Activated T-cell treated with anti-CD3 and anti-CD28 coated beads, Interleukin-2, amount 50 U/mL, for 72 hours (primary cell): ENCODE results near the gene AKIP1. TPM values are rescaled to one million over a fixed set of nuclear protein-coding genes. Genes with fewer than 3 reads are reported as not detected.

Experiments used
- ATAC-seq, 2 donors: fragments of 150-1000 bp; cut with Tn5 transposase; replicated peaks in 1 of 2; 2 replicates each; pipeline ENCODE4 v1.10.0; 2021; ENCODE audit warnings: moderate library complexity in 2 of 2, mild to moderate bottlenecking in 1 of 2
- DNase-seq, 2 donors: peaks; one replicate each; pipeline ENCODE4 v3.0.0; 2021 to 2022; ENCODE audit warnings: mixed read lengths in 1 of 2
- H3K27ac Mint-ChIP-seq: one replicate; pipeline ENCODE4 v1.8.0; 2022; ENCODE audit warnings: mild to moderate bottlenecking, moderate library complexity, mixed read lengths
- H3K27me3 Mint-ChIP-seq: one replicate; pipeline ENCODE4 v1.8.0; 2022; ENCODE audit warnings: low read depth, mixed read lengths
- H3K36me3 Mint-ChIP-seq, 2 donors: one replicate each; pipeline ENCODE4 v1.8.0; 2022; ENCODE audit warnings: mixed read lengths in 2 of 2, mild to moderate bottlenecking in 1 of 2; ENCODE audit not compliant: insufficient read depth in 2 of 2
- H3K4me1 Mint-ChIP-seq: one replicate; pipeline ENCODE4 v1.8.0; 2022; ENCODE audit warnings: low read depth, mixed read lengths
- H3K4me3 Mint-ChIP-seq, 2 donors: one replicate each; pipeline ENCODE4 v1.8.0; 2022; ENCODE audit warnings: mild to moderate bottlenecking in 2 of 2, mixed read lengths in 2 of 2, moderate library complexity in 2 of 2
- H3K9me3 Mint-ChIP-seq, 2 donors: one replicate each; pipeline ENCODE4 v1.8.0; 2022; ENCODE audit warnings: mixed read lengths in 2 of 2
- total RNA-seq, 2 donors: library from RNA; stranded (reverse); gene quantifications; one replicate each; pipeline ENCODE4 v1.2.3, GENCODE V29; 2022

Gene AKIP1
- total RNA-seq, 2 donors from 2014 or later = 27.2 to 27.7 TPM

DNA sequence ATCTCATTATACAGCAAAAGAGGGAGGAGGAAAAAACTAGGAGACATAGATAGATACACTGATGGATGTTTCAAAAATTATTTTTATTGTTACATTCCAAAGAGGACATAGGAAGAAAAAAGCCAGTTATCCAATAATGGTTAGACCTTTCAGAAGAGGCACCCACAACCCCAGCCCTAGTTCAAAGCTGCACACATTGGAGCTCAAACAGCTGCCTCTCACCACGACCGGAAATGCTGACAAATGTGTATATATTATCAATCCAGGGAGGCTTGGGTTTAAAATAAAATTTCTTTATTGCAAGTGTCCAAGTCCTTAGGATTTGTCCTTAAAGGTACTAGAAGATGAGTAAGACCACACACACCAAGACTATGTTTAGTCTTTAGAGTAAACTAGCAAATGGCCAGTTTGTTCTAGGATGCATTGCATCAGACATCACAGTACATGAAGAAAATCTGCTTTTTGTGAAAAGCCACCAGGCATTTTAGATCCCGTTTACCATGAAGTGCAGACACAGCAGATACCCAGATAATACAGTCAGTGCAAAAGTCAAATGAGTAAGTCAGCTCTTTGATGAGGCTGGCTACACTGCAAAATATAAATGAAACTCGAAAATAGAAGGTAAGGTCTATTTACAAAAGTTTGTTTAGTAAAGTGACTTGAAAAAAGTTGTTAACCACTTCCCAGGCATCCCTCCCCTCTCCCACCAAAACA, 36.4 kb downstream of the AKIP1 start:
- Mint-ChIP-seq H3K27ac (no peak overlapping the region), H3K4me1 (no peaks in the 10 kb centered on the region), H3K36me3 (peaks cover 3 to 15% of the 10 kb centered on the region in 2 donors)

DNA sequence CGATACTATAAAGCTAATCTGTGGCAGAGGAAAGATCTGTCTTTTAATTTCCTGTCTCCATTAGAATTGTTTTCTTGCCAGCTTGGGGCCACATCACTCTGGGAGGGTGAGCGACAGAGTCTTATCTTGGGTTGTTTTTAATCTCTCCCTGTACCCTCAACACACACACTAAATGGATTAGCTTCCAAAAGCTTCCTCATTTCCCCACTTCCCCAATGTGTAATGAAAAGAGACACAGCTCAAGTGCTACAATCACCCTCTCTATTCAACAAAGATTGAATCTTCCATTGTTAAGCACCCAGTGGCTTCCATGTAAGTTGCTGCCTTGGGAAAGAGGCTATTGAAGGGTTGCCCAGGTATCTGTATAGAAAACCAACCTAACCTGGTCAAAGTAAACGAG, 37.9 kb downstream of the AKIP1 start:
- H3K9me3 Mint-ChIP-seq = no peaks in the 10 kb centered on the region
- DNase-seq = no peak
- no peak overlapping the region for H3K4me3 Mint-ChIP-seq
- no peak overlapping the region for H3K27ac Mint-ChIP-seq
- H3K36me3 Mint-ChIP-seq = peaks cover 3 to 18% of the 10 kb centered on the region in 2 donors
- ATAC-seq = no peak
- H3K4me1 Mint-ChIP-seq = no peaks in the 10 kb centered on the region
- H3K27me3 Mint-ChIP-seq = no peaks in the 10 kb centered on the region

More for the DNA sequence above, 36.4 kb downstream of the AKIP1 start:
- Mint-ChIP-seq H3K9me3 (no peaks in the 10 kb centered on the region), H3K4me3 (no peak overlapping the region), H3K27me3 (no peaks in the 10 kb centered on the region)
- DNase-seq (no peak), ATAC-seq (no peak)

DNA sequence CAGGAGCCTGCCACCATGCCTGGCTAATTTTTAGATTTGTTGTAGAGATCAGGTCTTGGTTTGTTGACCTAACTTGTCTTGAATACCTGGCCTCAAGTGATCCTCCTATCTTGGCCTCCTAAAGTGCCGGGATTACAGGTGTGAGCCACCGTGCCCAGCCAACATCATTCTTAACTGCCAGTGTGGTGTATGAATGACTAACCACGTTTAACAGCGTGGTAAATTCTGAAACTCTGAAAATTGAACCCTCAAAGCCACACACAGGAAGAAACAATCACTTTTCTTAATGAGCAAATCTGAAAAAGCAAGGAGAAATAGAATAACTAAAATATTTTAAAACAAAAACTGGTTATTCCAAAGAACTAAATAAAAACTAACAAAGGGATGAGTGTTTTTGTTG, 45.9 kb downstream of the AKIP1 start:
- H3K36me3 Mint-ChIP-seq = peaks cover 4 to 11% of the 10 kb centered on the region in 2 donors
- H3K4me3 Mint-ChIP-seq = no peak overlapping the region
- ATAC-seq (peak; percentile 52 to 66), DNase-seq (peak; percentile 12 to 22)
- no peaks in the 10 kb centered on the region for H3K9me3 Mint-ChIP-seq
- peaks cover 38% of the 10 kb centered on the region for H3K4me1 Mint-ChIP-seq
- no peaks in the 10 kb centered on the region for H3K27me3 Mint-ChIP-seq
- H3K27ac Mint-ChIP-seq = no peak overlapping the region

DNA sequence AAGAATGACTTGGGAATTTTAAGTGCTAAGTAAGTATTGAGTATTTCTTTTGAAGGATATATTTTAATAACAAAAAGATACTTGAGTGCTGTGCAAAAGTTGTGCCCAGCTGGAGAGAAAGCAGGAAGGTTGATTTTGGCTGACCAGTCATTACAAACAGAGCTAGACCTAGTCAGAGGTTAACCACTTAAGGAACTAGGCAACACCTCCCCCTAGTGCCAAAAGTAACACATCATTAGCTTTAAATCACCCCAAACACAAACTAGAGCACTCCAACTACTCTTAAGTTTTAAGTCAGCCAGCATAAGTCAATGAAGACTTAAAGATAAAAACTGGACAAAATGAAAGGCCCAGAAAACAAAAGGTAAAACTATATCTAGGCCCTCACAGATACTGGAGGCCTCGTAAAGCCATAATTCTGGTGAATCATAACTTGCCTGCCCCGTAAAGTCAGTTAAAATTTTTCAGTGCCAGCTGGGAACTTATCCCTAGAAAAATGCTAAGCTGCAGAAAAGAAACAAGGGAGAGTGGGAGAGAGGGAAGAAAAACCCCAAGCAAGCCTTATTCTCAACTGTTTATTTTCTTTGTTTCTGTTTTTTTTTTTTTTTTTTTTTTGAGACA, 48.7 kb downstream of the AKIP1 start:
- DNase-seq (peak; percentile 43 to 54), ATAC-seq (peak; percentile 38 to 41)
- Mint-ChIP-seq H3K4me1 (peaks cover 49% of the 10 kb centered on the region), H3K27me3 (no peaks in the 10 kb centered on the region), H3K9me3 (no peaks in the 10 kb centered on the region), H3K36me3 (peaks cover 7 to 10% of the 10 kb centered on the region in 2 donors), H3K27ac (no peak overlapping the region), H3K4me3 (no peak overlapping the region)

DNA sequence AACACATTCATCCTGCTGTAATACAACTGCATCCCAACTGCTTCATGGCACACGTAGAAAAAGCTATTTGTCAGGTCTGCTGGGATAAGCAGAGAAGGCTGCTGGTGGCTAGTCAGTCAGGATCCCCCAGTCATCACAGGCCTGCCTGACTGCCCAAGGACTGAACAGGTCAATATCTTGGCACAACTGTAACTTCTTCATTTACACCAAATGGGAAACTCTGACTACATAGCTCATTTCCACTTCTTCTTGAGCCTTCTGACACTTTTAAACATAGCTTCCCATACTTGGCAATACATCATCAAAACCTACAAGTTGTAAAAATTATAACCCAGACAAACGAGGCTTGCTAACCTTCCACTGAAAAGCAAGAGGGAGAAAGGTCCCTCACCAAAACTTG, 50.4 kb downstream of the AKIP1 start:
- peaks cover 58% of the 10 kb centered on the region for H3K4me1 Mint-ChIP-seq

DNA sequence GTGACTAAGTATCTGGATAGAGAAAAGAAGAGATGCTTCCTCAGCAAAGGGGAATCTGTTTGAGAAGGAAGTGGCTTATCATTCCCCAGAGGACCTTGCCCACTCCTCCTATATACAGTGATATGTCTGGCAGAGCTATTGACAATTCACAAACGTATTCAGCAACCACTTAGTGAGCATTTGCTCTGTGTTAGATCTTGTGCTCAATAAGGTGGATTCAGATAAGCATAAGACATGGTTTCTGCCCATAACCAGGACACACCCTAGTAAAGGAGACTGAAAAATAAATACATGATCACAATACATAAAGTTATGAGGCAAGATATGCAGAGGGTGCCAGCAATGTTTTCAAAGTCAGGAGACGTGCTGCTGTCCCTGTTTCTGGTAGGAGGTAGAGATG, 51.9 kb downstream of the AKIP1 start:
- Mint-ChIP-seq H3K9me3 (no peaks in the 10 kb centered on the region), H3K4me3 (peak overlapping the region; percentile 92 to 96), H3K36me3 (peaks cover 5 to 7% of the 10 kb centered on the region in 2 donors), H3K27ac (peak overlapping the region; percentile 95), H3K4me1 (peaks cover 47% of the 10 kb centered on the region), H3K27me3 (no peaks in the 10 kb centered on the region)
- ATAC-seq = no peak
- no peak for DNase-seq

More for the DNA sequence above, 50.4 kb downstream of the AKIP1 start:
- peak overlapping the region; percentile 10 for H3K27ac Mint-ChIP-seq
- DNase-seq = no peak
- no peak for ATAC-seq
- H3K27me3 Mint-ChIP-seq = no peaks in the 10 kb centered on the region
- H3K36me3 Mint-ChIP-seq = peaks cover 5 to 7% of the 10 kb centered on the region in 2 donors
- no peaks in the 10 kb centered on the region for H3K9me3 Mint-ChIP-seq
- H3K4me3 Mint-ChIP-seq = no peak overlapping the region

DNA sequence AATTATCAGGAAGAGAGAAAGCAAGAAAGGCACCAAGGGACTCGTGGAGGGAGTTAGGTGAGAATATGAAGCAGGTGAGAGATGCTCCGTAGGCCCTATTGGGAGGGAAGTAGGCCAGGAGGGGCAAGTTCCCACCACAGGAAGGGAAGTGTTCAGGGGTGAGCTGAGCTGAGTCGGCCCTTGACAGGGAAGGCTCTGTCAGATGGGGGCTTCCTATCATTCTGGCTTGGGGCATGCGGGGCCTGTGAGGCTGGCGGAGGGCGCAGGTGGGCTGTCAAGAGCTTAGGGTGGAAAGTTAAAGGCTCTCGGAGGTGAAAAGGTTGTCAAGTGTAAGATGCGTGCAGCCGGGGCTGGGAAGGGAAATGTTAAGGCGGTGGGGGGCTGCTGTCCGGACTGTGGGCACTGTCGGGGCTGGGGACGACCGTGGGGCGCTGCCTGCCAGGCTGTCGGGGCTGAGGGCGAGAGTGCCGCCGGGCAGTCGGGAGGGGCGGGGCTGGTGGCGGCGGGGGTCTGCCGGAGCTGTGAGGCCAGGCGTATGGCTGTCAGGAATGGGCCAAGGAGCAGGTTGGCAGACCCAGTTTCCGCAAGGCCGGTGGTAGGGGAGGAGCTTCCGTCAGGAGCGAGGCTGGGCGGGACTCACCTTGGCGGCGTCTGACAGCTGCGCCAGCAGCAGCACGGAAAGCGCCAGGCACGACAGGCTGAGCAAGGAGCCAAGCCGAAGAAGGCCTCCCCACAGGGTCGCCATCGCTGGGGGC, 52.8 kb downstream of the AKIP1 start:
- ATAC-seq (peak; percentile 75 to 77), DNase-seq (peak; percentile 80 to 85)
- Mint-ChIP-seq H3K27me3 (no peaks in the 10 kb centered on the region), H3K27ac (peak overlapping the region; percentile 95), H3K4me1 (peaks cover 45% of the 10 kb centered on the region), H3K4me3 (peak overlapping the region; percentile 92 to 96), H3K36me3 (peaks cover 5 to 7% of the 10 kb centered on the region in 2 donors), H3K9me3 (no peaks in the 10 kb centered on the region)

DNA sequence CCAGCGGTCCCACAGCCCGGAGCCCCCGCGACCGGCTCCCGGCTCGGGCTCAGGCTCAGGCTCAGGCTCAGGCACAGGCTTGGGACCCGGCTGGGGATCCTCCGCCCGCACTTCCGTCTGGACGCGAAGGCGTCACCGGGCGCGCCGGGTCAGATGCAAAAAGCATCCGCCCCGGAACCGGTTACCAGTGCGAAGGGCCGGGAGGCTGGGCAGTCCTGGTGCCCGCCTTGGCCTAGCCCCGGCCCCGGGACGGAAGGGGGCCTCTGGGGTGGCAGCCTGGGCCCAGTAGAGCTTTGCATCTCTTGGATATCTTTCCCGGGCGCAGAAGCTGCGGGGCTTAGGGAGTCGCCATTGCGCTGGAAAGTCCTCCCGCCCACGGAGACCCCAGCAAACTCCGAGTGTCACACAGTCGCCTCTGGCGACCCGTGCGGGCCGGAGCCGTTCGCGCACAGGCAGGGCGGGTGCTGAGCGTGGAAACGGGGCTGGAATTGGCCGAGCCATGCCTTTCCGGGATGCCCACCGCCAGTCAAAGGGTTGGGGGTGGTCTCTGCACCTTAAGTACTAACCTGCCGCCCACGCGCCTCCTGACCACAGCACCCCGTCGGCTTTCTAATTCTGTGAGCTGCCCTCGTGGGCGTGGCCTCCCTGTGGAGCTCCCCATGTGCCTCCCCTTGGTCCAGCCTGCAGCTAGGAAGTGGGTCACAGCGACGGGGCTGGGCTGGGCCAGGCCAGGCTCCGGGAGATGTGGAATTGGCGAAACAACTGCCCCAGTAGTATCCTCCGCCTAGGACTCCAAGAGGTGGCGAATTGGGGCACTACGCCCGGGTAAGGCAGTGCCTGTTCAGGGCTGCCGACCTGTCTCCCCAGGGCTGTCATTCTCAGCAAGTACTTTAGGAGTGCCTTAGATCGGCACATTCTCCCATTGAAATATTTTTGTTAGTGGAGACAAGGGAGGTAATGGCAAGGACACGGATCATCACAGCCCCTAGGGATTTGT, 53.6 kb downstream of the AKIP1 start, which contains the start of gene TMEM9B:
TSS of gene TMEM9B (minus strand) at position 119 of the 997 bp plus-strand sequence. CDS start 129 bp downstream, outside the sequence.
- Mint-ChIP-seq H3K4me1 (peaks cover 36% of the 10 kb centered on the region), H3K36me3 (peaks cover 5 to 7% of the 10 kb centered on the region in 2 donors), H3K27ac (peak within 1 kb of the TSS; percentile 95), H3K27me3 (no peaks in the 10 kb centered on the region), H3K9me3 (no peaks in the 10 kb centered on the region), H3K4me3 (peak within 1 kb of the TSS; percentile 92 to 96)
- DNase-seq (peak; percentile 88), ATAC-seq (peak; percentile 89)

DNA sequence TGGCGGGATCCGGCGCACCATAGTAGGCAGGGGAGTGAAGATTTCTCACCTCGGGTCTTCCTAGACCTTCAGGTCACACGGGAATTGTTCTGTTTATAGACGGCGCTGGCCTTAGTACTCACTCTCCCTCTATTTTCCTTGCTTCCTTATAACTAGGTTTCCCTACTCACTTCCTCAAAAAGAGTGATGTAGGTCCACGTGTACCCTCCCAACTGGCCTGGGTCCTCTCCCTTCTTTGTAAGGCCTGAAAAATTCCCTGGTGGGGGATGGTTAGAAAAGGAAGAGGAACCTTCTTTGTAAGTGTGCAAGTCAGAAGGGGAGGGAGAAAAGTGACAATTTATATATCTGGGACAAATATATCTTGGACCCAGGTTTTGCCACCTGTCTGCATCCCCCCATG, 56.2 kb downstream of the AKIP1 start:
- H3K27ac Mint-ChIP-seq = no peak overlapping the region
- ATAC-seq = no peak

More for the DNA sequence above, 56.2 kb downstream of the AKIP1 start:
- Mint-ChIP-seq H3K4me3 (no peak overlapping the region), H3K4me1 (peaks cover 17% of the 10 kb centered on the region), H3K9me3 (no peaks in the 10 kb centered on the region), H3K36me3 (peaks cover 5% of the 10 kb centered on the region in 2 donors), H3K27me3 (no peaks in the 10 kb centered on the region)
- no peak for DNase-seq

Other genes starting within 250 kb of the AKIP1 start
- 10 to 100 TPM; 26.4 to 30.2 TPM for gene TRIM66, start 228.5 kb upstream of the AKIP1 start, total RNA-seq
- gene RPL27A, start 228.4 kb upstream of the AKIP1 start, total RNA-seq = 1,000 to 10,000 TPM; 1,081 to 1,146 TPM
- not detected for gene C11orf16, start 21.8 kb downstream of the AKIP1 start, total RNA-seq
- not detected for gene ASCL3, start 31.8 kb downstream of the AKIP1 start, total RNA-seq
- gene TMEM9B, start 53.3 kb downstream of the AKIP1 start, total RNA-seq = 10 to 100 TPM; 19.9 to 20.7 TPM
- gene NRIP3, start 92.8 kb downstream of the AKIP1 start, total RNA-seq = 1 to 10 TPM; 3.1 to 3.2 TPM
- under 1 TPM in 1 of 2 donors, not detected in 1; 0.37 TPM for gene SCUBE2, start 180.4 kb downstream of the AKIP1 start, total RNA-seq